DMS53 treated with DMSO at 0.1 percent for 48 hours (cell line): ENCODE measurements around the gene TMEM38B.
"Not testable (repeated sequence)": the region's sequence is repeated elsewhere in the genome, so short reads cannot be mapped to it uniquely, and the experiment has no call there.

Experiments used
- DNase-seq: peaks from one replicate; lab custom pipeline; 2025; ENCODE audit not compliant: unreplicated experiment; lab: John Stamatoyannopoulos, UW

TMEM38B gene

GRCh38 chr9:105681313-105681712 is 13.0 kb upstream of the TMEM38B start:
- DNase-seq = no peak

- DNase-seq = no peak
Measured at GRCh38 chr9:105681724-105682123, 12.6 kb upstream of the TMEM38B start.

DNA sequence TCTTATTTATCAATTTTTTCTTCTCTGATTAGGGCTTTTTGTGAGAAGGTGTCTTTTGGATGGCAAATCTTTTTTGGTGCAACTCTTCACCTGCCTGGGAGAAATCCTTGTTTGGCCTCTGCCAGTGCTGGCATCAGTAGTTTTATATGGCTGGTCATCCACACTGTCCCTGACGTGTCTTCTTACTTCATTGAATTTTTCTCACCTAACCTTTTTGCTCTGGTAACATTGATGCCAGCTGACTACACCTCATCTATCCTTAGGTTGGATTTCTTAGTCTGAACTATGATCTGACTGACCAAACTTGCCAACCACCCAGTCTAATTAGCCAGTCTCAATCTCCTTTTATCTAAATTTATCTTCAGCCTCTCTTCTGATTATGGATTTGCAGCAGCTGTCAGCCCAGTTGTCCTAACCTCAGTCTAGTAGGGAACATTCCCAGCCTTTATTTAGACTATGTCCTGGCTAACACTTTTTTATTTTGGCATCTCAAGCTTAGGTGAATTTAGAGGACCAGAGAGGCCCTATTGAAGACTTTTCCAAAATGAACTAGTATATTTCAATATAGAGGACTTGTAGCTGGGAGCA is 10.6 kb upstream of the TMEM38B start:
- DNase-seq = no peak

DNA sequence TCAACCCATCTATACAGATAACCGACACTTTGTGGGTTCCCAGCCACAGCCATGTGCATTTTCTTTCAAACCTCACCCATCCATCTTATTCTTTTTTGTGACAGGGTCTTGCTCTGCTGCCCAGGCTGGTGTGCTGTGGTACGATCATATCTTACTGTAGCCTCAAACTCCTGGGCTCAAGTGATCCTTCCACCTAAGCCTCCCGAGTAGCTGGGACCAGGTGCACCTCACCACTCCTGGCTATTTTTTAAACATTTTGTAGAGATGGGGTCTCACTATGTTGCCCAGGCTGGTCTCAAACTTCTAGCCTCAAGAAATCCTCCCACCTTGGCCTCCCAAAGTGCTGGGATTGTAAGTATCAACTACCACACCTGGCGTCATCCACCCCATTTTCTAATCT is 7.4 kb upstream of the TMEM38B start:
- DNase-seq = no peak

- peak; percentile 1 for DNase-seq
Measured at GRCh38 chr9:105690742-105691141, 3.6 kb upstream of the TMEM38B start.

DNA sequence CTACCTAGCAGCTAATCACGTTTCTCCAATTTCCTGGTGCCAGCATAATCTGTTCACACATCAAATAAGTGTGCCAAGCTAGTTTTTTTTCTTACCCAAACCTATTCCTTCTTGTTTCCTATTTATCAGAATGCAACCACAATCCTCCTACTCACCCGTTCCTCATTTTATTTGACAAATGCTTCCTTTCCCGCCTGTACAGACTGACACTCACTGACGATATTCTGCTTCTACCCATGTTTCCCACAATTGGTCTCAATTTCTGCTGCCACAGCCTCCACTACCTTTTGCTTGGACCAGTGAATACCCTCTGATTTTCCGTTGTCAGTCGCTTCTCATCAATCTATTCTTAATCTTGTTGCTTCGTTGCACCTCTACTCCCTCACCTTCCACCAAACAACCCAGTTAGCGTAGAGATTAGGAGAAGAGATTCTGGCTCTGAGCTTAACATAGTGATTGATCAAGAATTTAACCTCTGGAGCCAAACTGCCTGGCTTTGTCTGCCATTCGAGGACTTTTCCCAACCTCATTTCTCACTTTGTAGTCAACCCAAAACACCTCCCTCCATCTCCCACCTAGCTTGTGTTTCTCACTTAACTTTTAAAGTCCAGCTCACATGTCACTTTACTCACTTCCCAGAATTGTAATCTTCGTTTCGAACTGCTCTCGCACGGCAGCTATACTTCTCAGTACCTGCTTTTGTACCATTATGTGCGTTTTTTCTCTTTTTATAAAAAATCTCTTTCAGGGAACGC is 729 bp upstream of the TMEM38B start:
- DNase-seq = no peak

- DNase-seq = peak; percentile 23
Measured at GRCh38 chr9:105694848-105695581, 674 bp downstream of the TMEM38B start.

- no peak for DNase-seq
Measured at GRCh38 chr9:105696219-105696793, 2.0 kb downstream of the TMEM38B start.

DNA sequence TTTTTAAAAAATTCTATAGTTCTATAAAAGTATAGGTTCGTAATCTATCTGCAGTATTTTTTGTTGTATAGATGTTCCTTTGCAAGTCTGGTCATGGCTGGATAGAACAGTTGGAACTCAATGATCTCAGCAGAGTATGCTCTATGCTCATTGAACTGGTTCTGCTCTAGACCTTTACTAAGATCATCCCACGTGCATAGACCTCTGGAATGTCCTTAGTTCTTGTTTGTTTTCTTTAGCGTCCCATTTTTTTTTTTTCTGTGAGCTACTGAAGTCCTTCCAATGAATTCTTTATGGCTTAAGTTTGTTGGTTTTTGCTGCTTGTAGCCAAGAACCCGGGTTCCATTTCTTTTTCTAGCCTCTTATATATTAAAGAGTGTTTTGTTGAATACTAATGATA is 3.5 kb downstream of the TMEM38B start:
- DNase-seq = no peak

- DNase-seq = no peak
Measured at GRCh38 chr9:105698348-105698870, 4.1 kb downstream of the TMEM38B start.

DNA sequence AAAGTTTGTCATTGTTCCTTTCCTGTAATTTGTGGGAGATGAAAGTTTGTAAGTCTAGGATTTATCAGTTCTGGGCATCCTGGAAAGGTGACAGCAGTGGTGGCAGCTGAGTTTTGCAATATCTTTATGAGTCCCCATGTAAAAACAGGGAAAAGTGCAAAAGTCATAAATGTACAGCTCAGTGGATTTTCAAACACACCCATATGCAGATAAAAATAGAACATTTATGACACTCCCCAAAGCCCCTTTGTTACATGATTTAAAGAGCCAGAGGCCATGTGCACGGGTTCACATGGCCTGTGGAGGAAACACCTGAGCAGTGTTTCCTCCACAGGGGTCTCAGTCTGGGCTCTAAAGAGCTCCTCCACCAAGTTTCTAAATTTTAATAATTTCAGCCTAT is 6.3 kb downstream of the TMEM38B start:
- DNase-seq = no peak

DNA sequence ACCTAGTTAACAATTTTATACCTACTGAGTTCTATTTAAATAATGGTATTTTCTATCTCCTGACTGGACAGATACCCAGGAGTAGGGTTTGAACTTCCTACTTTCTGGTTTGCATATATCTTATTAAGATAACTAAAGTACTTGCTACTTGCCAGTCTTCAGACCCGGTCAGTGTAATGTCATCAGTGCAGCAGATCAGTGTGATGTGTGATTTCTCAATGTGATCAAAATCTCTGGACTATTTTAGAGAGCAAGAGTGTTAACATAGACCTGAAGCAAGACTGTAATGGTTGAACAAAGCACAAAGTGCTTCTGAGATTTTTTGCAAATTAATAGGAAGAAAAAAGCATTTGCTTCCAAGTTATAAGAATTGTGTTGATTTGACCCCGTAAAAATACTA is 6.8 kb downstream of the TMEM38B start:
- DNase-seq = no peak

DNA sequence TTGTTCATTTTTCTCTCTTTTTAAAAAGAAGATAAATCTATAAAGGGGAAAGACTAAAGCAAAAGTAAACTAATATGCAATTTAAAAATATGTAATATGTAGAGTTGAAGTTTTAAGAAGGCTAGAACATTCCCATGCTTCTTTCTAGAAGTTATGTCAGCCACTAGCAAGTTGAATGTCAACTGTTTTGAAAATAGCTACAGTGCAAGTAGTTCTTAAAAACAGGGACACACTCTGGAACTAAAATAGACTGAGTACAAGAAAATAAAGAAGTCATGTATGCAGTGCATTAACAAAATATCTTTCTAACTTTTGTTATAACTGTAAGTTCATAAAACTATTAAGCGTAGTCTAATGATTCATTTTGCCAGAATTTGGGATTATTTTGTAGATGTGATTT is 7.9 kb downstream of the TMEM38B start:
- DNase-seq = no peak

DNA sequence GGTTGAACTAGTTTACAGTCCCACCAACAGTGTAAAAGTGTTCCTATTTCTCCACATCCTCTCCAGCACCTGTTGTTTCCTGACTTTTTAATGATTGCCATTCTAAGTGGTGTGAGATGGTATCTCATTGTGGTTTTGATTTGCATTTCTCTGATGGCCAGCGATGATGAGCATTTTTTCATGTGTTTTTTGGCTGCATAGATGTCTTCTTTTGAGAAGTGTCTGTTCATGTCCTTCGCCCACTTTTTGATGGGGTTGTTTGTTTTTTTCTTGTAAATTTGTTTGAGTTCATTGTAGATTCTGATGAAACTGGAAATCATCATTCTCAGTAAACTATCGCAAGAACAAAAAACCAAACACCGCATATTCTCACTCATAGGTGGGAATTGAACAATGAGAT is 9.3 kb downstream of the TMEM38B start:
- not testable (repeated sequence) for DNase-seq

GRCh38 chr9:105706156-105706555 is 11.8 kb downstream of the TMEM38B start:
- DNase-seq = no peak

- DNase-seq = no peak
Measured at GRCh38 chr9:105708405-105708804, 14.1 kb downstream of the TMEM38B start.

GRCh38 chr9:105710638-105711037 is 16.3 kb downstream of the TMEM38B start:
- no peak for DNase-seq

GRCh38 chr9:105711867-105712266 is 17.5 kb downstream of the TMEM38B start:
- DNase-seq = no peak

DNA sequence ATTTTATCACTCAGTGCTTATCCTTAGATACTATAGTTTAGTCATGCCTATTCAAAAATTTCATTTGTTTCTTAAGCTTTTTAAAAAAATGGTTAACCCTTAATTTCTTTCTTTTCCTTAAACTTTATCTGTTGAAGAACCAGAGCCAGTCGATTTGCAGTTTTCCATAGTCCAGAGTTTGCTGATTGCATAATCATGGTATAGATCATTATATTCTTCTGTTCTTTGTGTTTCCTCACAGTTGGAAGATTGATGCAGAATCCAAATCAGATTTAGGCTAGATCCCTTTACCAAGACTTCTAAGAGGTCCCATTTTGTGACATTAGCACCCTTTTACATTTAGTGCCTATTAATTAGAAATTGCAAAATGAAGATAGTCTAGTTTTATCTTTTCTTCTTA is 18.0 kb downstream of the TMEM38B start:
- no peak for DNase-seq

- no peak for DNase-seq
Measured at GRCh38 chr9:105712773-105713172, 18.4 kb downstream of the TMEM38B start.

DNA sequence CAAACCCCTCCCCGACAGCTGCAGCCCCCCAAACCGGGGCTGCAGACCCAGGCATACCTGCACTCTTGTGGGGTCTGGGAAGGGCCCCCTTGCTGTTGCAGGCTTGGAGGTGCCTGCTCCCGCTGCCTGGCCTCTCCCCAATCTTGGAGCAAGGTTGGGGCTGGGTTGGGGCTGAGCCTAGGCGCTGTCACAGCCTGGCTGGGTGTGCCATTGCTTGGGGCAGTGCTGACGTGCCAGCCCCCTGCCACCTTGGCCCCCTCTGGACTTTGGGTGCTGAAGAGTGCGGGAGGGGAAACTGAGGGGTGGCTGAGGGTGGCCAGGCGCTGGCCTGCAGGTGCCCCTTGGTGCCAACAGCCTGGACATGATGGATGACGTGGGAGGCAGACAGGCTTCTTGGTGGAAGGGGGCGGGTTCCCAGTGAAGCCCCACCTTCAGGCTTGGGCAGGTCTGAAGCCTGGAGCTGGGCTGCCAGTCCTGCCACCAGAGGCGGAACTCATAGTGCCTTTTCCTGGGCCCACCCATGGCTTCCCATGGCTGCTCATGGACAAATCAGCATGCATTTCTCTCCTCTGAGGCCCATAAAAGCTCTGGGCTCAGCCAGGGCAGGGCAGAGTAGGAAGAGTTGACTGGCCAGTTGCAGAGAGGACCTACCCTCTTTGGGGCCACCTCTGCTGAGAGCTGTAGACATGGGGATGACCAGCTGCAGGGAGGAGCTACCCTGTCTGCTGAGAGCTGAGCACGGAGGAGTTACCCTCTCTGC is 19.1 kb downstream of the TMEM38B start:
- DNase-seq = no peak
